GM21381 (cell line): Measurements from ENCODE around the gene C13orf46.

Experiments used
- ATAC-seq: cut with Tn5 transposase; IDR thresholded peaks from one replicate; pipeline ENCODE4 v1.9.1; 2021; ENCODE audit warnings: mild to moderate bottlenecking, moderate library complexity; ENCODE audit not compliant: unreplicated experiment

The C13orf46 gene

DNA sequence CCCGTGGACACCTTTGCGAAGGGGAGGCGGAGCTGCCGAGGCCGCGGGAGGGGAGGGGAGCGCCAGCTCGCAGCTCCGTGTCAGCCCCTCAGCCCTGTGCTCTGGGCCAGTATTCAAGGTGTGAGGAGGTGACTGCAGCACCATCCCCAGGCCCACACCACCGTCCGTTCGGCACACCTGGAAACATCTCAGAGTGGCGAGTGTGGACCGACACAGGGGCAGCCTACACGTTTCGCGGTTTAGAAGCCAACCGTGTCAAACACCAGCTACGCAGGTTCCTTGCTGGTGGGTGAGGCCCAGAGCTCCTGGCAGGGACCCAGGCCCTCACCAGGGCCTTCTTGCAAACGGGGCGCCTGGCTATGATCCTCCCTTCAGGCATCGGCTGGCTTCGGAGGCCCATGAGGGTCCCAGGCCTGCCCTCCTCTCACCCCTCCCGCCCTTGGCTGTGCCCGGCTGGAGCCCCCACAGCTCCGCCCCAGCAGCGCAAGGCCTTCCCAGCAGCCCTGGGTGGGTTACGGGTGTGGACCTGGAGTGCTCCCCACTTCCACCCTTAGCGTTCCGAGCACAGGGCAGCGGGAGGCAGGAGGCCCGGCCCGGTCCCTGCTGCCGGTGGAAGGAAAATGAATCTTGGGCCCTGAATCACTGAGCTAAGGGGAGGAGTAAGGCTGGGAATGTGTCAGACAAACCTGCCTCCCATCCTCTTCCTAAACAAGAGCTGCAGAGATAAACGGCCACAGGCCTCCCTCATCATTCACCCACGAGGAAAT, 1.2 kb downstream of the C13orf46 start:
- no peak for ATAC-seq

DNA sequence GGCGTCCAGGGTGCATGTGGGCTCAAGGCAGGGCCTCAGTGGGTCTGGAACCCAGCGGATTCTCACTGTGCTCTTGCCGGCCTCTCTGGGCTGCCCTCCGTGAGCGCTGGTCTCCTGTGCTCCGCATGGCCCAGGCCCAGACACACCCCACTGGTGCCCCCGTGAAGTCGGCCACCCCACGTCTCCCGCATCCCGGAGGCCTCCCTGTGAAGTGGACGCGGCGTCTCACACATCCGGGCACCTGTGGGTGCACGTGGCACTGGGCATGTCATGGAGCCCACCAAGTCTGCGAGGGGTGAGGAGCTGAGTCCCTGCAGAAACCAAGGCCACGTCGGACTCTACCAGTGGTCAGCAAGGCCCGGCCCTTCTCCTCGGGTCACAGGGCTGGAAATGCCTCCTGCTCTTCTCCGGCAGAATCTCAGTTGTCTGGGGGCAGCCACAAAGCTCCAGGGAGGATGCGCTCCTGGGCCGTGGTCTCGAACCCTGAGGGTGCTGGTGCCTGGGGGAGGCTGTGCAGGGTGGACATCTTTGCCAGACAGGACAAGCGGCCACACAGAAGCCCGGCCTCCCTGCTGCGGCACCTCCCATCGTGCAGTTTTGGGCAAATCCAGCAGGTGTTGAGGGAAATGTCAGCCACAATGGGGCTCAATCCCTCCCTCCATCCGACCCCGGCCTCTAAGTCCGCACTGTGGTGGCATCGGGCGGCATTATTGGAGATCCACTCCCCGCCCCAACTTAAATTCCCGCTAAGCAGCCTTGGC, 2.2 kb downstream of the C13orf46 start:
- no peak for ATAC-seq

DNA sequence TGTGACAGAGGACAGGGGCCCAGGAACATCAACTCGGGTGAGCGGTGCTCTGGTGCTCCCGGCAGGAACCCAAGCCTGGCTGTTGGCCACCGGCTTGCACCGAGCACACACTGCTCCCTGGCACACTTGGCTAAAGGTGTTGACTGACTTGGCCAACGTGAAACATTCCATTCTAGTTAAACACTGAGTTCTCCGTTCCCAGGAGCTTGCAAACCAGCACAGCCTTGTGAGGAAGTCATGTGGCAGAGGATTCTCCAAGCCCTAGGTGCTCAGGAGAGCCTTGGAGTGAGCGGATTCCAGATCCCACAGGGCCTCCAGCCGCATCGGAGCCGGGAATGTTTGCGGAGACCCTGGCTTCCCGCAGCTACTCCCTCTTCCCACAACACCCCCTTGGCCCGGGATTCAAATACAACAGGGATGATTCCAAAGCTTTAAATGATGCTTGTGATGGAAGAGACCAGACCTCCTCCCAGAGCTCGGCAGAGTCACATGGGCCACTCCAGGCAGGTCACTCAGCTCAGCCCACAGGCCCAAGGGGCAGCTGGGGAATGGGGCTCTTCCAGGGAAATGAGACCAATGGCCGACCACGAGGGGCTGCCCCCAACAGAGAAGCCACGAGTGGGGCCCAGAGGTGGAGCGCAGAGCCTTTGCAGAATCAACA, 2.9 kb downstream of the C13orf46 start:
- ATAC-seq, result no peak

DNA sequence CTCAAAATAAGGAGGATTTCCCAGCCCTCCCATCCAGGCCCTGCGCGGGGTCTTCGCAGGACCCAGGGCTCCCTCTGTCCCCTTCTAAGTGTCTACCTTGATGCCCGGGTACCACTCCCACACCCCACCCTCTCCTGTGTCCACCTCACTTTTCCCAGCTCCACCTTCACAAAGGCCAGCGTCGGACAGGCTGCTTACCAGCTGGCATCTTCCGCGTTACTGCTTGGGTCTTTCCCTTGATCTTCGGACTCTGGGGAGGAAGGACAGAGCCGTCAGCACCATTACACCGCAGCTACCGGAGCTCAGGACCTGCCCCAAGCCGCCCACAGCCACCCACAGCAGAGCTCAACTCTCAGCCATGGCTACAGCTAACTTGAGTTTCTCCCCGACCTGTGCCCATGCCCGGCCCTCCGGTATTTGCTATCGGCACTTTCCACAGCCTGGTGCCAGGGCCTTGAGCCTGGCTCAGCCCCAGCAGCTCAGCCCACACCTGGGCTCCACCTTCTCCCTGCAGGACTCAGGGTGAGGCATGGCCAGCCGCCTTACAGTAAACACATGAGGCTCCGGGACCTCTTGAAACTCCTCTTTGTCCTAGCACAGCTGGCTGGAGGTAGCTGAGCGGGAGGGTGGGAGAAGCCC, 3.8 kb downstream of the C13orf46 start:
- no peak for ATAC-seq

DNA sequence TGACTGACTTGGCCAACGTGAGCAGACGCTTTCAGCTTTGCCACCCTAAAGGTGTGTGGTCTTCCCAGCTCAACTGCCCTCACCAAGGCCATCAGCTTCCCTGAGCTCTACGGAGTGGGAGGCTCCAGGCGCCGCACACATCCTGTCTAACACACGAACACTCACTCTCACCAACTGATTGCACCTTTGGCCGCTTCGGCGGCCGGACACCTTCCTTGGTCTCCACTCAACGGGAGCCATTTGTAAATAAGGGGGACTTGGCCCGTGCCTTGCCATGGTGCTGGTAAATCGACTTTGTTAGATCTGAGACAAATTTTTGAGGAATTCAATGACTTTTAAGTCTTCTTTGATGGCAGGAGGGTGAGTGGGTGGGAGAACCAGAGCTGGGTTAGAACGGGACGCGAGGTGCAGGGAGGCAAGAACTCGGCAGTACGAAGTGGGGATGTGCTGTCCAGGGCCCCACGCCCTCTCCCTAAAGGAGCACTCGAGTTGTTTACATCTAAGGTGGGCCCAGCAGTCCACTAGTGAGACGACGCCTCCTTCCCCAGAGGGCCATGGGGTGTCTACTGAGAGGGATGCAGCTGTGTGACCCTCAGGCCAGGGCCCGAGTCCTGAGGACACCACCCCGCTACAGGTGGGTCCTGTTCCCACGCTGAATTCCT, 4.4 kb downstream of the C13orf46 start:
- no peak for ATAC-seq

DNA sequence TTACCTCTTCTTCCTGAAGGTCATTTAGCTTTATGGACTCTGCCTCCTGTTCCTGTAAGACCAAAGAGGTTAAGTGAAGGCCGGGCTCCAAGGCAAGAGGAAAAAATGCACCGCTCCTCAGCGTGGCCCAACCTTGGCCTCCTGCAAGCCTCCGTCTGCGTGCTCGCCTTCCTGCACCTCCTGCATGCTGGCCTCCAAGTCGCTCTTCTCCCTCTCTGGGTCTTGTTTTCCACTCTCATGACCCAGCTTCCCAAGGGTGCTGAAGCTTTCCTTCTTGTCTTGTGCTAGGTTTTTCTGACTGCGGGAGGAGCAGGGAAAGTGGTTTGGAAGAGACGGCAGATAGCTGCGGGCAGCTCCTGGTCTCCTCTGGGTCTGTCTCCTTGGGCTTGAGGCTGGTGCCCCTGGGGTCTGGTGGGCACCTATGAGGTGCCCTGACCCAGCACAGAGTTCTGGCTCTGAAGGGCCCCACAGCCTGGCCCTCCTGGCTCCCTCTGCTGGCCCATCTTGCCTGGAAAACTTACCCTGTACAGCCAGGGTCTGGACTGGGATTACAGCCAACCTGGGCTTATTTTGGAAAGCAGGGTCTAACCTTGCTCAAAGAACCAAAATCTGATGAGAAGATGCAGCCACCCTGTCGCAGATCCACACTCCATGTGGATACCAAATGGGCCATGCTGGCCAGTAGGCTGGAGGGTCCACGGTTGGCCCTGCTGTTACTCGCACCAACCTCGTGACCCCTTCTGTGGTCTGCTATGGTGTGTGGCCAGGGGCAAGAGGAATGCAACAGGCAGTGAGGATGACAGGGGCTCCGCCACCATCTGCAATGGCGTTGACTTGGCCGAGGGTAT, 5.2 kb downstream of the C13orf46 start:
- no peak for ATAC-seq

DNA sequence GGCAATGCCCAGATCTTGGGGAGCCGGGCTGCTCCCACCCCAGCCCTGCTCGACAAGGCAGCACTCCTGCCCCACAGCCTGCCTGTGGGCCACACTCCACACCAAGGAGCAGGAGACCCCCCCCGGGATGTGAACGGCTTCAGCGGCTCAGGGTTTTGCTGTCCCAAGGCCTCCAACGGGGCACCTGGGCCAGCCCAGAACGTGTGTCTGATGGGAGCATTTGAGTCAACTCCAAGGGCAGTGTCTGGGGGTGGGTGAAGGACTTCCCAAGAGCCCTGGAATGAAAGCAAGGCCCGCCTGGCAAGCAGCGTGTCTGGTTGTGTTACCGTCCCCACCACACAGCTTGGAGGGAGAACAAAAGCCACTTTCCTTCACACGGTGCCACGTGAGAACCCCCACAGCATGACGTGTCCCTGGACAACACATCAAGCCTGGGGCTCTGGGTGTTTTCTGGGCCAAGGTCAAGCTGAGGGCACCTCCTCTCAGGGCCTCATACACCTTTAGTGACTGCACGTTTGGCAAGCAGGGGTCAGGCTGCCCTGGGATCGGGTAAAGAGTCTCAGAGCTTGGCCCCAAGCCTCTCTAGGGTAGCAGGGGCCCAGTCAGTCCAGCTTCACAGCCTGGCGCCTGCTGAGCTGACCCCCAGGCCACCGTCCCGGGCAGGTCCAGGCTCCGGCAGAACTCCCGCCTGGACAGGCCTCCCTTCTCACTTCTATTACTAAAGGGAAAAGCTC, 6.0 kb downstream of the C13orf46 start:
- ATAC-seq, result no peak

DNA sequence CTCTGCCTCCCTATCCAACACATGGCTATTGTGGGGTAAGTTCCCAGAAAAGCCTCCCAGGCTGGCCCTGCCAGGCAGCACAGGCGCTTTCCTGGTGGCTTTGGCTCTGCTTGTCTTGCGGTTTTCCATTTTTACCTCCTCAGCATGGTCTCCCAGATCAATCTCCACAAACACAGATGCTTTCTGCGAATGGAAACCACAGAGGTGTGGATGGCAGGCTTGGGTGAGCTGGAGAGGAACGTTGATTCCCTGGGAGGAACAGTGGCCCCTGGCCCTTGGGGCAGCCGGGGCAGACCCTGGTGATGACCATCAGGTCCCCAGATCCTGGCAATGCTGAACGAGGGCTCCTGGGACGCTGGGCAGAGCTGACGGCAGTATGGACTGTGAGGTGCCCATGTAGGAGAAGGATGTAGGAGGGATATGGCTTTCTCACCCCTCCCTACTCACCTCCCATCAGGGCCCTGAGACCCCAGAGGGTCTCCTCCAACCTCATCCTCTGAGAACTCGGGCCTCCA, 6.6 kb downstream of the C13orf46 start:
- ATAC-seq, result no peak

DNA sequence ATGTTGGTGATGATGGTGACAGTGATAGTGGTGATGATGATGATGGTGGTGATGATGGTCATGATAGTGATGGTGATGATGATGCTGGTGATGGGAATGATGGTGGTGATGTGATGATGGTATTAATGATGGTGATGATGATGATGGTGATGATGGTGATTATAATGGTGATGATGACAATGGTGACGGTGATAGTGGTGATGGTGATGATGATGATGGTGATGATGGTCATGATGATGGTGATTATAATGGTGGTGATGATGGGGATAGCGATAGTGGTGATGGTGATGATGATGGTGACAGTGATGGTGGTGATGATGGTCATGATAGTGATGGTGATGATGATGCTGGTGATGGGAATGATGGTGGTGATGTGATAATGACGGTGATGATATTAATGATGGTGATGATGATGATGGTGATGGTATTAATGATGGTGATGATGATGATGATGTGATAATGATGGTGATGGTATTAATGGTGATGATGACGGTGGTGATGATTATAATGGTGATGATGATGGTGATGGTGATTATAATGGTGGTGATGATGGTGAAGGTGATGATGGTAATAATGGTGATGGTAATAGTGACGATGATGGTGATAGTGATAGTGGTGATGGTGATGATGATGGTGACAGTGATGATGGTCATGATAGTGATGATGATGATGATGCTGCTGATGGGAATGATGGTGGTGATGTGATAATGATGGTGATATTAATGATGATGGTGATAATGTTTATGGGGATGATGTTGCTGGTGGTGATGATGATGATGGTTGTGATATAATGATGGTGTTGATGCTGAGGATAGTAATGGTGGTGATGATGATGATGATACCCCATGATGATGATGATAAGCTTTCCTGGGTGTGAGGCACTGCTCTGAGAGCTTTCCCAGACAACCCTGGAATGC, 7.7 kb downstream of the C13orf46 start:
- no peak for ATAC-seq

DNA sequence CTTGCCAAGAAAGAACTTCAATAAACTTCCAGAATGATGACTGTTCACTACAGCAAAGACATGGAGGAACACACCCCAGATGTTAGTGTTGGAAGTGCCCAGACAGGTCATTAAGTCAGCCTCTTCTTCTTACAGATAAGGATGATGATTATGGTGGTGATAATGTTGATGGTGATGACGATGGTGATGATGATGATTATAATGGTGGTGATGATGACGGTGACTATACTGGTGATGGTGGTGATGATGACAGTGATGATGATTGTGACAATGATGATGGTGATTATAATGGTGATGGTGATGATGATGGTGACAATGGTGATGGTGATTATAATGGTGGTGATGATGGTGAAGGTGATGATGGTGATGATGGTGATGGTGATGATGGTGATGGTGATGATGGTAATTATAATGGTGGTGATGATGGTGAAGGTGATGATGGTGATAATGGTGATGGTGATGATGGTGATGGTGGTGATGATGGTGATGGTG, 8.4 kb downstream of the C13orf46 start:
- no peak for ATAC-seq

DNA sequence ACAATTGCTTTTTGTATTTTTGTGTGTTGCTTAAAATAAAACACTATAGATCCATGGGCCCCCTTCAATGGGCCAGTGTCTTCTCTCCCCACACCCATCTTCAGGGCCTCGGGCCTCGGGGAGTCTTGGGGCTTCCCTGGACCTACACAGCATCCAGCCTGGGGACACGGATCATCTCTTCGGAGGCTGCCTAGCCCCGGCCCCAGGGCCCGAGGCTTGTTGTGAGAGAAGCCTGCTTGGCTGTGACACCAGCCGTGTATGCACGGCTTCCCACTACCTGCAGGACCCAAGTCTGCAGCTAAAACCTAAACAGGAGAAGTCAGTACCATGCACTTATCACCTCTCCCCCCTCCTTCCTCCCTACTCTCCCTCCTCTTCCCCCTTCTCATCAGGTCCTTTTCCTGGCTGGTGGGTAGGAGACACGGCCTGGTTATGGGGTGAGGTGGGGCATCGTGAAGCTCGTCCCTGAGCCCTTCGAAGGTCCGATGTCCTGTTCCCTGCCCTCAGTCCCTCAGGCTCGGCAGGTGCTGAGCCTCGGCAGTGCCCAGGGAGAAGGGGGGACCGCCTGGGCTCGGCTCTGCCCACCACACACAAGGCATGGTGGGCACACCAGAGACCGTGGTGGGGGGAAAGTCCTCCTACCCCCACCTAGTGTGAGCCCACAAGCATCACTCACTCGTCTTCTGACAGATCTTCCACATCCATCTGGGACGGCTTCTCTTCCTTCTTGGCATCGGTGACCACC, 9.5 kb downstream of the C13orf46 start:
- ATAC-seq, result no peak

DNA sequence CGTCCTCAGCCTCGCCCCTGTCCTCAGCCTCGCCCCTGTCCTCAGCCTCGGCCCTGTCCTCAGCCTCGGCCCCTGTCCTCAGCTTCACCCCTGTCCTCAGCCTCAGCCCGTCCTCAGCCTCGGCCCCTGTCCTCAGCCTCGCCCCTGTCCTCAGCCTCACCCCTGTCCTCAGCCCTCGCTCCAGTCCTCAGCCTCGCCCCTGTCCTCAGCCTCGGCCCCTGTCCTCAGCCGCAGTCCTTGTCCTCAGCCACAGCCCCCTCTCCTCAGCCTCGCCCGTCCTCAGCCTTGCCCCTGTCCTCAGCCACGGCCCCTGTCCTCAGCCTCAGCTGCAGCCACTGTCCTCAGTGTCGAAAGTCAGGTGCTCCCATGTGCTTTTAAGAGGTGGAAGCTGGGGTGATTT, 10.5 kb downstream of the C13orf46 start:
- ATAC-seq, result no peak

DNA sequence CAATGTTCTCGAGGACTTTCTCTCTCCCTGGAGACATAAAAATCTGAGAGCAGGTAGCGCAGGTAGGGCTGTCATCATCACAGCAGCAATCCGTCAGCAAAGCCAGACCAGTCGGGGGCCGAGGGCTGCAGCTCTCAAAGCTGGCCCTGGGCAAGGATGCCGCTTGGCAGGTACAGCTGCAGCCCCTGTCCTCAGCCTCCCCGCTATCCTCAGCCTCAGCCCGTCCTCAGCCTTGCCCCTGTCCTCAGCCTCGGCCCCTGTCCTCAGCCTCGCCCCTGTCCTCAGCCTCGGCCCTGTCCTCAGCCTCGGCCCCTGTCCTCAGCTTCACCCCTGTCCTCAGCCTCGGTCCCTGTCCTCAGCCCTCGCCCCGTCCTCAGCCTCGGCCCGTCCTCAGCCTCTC, 10.9 kb downstream of the C13orf46 start:
- no peak for ATAC-seq

DNA sequence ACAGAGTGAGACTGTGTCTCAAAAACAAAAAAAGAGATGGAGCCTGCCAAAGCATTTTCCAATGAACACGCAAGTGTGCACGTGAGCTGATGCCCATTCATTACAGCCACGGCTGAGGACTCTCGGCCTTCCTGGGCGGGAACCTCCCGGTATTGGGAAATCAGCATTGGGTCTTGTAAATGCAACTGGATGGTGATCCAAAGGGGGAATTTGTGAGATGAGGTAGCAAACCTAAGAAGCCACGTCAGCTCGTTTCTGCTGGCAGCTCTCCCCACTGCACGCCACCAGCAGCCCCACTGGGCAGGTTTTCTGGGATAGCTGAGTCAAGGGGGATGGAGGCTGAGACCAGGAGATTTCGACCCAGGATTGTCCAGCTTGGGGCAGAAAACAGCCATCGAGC, 11.5 kb downstream of the C13orf46 start:
- no peak for ATAC-seq

DNA sequence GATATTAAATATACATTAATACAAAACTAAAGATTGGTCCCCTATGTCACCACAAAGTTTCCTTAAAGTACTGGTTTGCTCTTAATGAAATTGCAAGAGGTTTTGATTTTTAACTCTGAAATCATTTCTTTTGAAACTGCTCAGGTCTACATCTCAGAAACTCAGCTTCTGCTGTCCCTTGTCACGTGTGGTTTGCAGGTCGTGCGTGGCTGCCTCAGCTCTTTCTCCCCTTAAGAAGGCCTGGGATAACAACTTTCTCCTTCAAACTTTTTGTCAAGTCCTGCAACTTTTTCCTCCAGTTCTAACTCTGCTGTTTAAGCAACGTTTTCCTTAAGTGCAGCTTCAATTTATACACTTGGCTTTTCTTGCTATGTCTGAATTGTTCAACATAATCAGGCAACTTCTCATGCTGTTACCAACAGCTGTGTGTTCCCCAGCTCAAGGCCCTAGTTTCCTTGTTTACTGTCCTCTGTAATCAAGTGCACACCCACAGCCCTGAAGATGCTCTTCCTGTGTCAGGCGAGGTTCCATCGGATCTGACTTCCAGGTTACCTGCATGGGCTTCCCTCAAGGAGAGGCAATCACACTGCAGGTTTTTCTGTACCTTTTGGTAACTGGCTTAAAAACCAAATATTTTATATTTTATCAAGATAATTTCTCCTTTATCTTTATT, 13.5 kb downstream of the C13orf46 start:
- ATAC-seq, result no peak

DNA sequence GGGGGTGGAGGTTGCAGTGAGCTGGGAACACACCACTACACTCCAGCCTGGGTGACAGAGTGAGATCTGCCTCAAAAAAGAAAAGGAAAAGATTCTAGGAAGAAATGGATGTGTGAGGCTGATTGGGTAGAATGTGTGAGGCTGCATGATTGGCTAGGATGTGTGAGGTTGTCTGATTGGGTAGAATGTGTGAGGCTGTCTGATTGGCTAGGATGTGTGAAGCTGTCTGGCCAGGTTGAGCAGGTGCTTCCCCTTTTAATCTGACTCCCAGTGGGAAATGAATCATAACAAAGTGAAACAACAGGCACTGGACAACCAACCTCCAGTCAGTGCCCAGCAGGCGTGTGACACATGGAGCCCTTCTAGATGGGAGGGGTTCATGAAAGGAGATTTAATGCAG, 14.7 kb downstream of the C13orf46 start:
- ATAC-seq, result no peak

DNA sequence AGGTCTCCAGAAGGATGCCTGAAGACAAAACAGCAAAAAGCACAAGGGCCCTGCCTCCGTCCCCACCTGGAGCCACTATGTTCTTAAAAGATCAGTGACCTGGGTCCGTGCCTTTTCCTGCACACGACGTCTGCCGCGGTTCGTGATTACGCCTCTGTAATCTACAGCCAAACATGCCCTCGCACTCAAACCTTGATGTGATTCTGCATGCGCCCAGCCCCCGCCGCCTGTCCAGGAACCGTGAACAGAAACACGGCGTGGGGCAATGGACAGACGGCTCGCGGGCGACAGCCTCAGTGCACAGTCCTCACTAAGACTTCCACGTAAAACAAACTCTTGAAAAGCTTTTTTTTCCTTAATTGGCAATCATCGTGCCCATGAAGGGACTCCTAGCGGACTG, 15.5 kb downstream of the C13orf46 start:
- no peak for ATAC-seq
